ENCODE measurements around the gene PPP6R2.

The PPP6R2 gene

DNA sequence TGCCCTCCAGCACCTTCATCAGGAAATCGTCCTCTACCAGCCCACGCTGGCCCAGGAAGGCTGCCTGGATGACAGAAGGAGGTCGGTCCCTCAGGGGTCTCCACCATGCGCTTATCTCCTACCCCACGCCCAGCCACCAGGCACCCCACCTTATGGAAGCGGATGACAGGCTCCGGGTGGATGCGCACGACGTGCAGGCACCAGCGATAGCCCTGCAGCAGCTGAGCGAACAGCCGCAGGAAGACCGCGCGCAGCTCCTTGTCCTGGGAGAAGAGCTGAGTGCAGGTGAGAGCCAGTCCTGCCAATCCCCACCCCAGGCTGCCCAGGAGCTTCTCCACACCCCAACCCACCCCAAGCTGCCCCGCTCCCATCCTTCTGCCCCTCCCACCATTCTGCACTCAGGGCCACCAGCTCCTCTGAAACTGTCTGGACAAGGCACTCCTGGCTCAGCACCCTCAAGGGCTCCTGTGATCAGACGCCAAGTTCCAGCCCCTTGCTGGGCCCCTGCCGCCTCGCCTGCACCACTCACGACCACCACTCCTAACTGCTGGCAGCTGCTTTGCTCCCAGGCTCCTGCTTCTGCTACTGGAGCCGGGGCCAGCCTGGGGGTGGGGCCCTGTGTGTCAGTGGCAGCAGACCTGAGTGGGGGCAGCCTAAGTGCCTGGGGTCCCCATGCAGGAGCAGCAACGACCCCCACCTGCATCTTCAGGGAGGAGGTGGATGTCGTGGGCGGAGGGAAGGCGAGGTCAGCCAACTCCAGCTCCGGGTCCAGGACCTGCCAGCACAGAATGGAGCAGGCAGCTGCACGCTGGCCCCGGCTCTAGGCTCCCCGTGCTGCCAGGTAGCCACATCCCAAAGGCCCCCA is 122.2 kb downstream of the PPP6R2 start:
- Histone ChIP-seq H3K9ac (ENCODE audit: low read depth in 1 of 2, low read length in 2 of 2) (no peak overlapping the region), H3K27me3 (ENCODE audit: control insufficient read depth in 1 of 2, insufficient read depth in 2 of 2, low read length in 2 of 2) (no peaks in the 10 kb centered on the region), H3K9me3 (ENCODE audit: control insufficient read depth in 1 of 2, low read length in 2 of 2) (no peaks in the 10 kb centered on the region), H3K4me3 (ENCODE audit: low read depth in 1 of 2, low read length in 2 of 2) (no peak overlapping the region), H3K27ac (ENCODE audit: low read depth, low read length) (no peak overlapping the region), H3K4me1 (ENCODE audit: control insufficient read depth in 1 of 2, insufficient read depth in 2 of 2, low read length in 2 of 2) (peaks cover 15 to 18% of the 10 kb centered on the region in 2 donors), H3K36me3 (ENCODE audit: control insufficient read depth in 1 of 2, insufficient read depth in 2 of 2, low read length in 2 of 2) (peaks cover 52 to 76% of the 10 kb centered on the region in 2 donors)

DNA sequence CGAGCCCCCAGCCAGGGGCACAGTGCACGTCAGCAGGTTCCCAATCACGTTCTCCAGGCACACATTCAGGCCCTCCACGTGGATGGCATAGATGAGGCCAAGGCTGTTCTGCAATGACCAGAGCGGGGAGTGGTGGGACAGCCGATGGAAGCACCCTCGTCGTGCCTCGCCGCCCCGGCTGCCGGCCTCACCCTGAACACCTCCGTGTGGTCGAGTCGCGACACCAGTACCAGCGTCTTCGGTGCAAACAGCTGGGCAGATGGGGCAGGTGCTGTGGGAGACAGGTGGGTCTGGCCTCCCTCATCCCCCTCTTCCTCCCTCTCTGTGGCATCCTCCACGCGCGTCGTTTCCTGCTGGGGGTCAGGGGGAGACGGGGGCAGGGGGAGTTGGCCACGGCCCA is 124.2 kb downstream of the PPP6R2 start:
- Histone ChIP-seq H3K4me1 (ENCODE audit: control insufficient read depth in 1 of 2, insufficient read depth in 2 of 2, low read length in 2 of 2) (peaks cover 36 to 38% of the 10 kb centered on the region in 2 donors), H3K4me3 (ENCODE audit: low read depth in 1 of 2, low read length in 2 of 2) (no peak overlapping the region), H3K36me3 (ENCODE audit: control insufficient read depth in 1 of 2, insufficient read depth in 2 of 2, low read length in 2 of 2) (peaks cover 34 to 56% of the 10 kb centered on the region in 2 donors), H3K9ac (ENCODE audit: low read depth in 1 of 2, low read length in 2 of 2) (no peak overlapping the region), H3K9me3 (ENCODE audit: control insufficient read depth in 1 of 2, low read length in 2 of 2) (no peaks in the 10 kb centered on the region), H3K27me3 (ENCODE audit: control insufficient read depth in 1 of 2, insufficient read depth in 2 of 2, low read length in 2 of 2) (no peaks in the 10 kb centered on the region), H3K27ac (ENCODE audit: low read depth, low read length) (no peak overlapping the region)

DNA sequence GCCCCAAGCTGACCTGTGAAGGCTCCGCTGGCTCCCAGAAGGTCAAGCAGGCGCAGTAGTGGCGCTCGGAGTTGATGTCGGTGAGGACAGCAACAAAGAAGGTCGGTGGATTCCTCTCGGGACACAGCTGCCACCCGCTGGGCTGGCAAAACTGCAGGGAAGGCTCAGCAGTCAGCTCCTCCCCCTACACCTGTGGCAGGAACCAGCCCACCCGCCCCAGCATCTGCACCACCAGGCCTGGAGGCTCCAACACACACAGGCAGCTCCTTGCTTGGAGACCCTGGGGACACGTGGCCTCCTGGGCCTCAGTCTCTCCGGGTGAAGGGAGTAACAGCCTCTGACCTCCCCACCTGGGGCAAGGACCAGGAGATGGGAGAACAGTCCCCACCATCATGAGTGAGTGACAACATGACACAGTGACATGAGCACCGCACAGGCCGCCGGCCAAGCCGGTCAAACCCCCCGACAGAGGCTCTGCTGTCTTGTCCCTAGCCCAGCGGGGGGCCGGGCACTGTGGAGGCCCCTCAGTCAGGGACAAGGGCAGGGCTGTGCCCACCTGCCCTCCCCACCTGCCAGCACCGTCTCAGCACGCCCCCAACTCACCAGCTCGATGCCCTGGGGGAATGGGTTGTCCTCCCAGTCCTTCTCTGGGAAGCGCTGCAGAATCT is 124.8 kb downstream of the PPP6R2 start:
- Histone ChIP-seq H3K9ac (ENCODE audit: low read depth in 1 of 2, low read length in 2 of 2) (no peak overlapping the region), H3K9me3 (ENCODE audit: control insufficient read depth in 1 of 2, low read length in 2 of 2) (no peaks in the 10 kb centered on the region), H3K4me1 (ENCODE audit: control insufficient read depth in 1 of 2, insufficient read depth in 2 of 2, low read length in 2 of 2) (peaks cover 41 to 44% of the 10 kb centered on the region in 2 donors), H3K36me3 (ENCODE audit: control insufficient read depth in 1 of 2, insufficient read depth in 2 of 2, low read length in 2 of 2) (peaks cover 31 to 51% of the 10 kb centered on the region in 2 donors), H3K27me3 (ENCODE audit: control insufficient read depth in 1 of 2, insufficient read depth in 2 of 2, low read length in 2 of 2) (no peaks in the 10 kb centered on the region), H3K27ac (ENCODE audit: low read depth, low read length) (no peak overlapping the region), H3K4me3 (ENCODE audit: low read depth in 1 of 2, low read length in 2 of 2) (no peak overlapping the region)

DNA sequence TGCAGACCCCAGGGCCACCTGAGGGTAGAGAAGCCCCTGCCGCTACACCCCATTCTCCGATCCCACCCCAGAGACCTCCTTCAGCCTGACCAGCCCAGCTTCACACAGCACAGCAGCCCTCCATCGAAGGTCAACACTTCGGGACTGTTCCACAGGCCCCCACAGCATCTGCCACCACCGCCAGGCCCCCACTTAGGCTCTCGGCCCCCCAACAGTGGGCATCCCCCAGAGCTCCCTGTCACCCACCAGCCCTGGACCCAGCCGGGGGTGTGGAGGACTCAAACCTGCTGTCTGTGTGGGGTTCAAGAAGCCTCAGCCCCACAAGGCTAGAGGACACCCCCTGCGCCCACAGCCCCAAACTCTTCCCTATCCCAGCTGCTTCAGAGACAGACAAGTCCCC is 125.5 kb downstream of the PPP6R2 start:
- Histone ChIP-seq H3K4me1 (ENCODE audit: control insufficient read depth in 1 of 2, insufficient read depth in 2 of 2, low read length in 2 of 2) (peaks cover 48 to 51% of the 10 kb centered on the region in 2 donors), H3K9me3 (ENCODE audit: control insufficient read depth in 1 of 2, low read length in 2 of 2) (no peaks in the 10 kb centered on the region), H3K4me3 (ENCODE audit: low read depth in 1 of 2, low read length in 2 of 2) (no peak overlapping the region), H3K27me3 (ENCODE audit: control insufficient read depth in 1 of 2, insufficient read depth in 2 of 2, low read length in 2 of 2) (no peaks in the 10 kb centered on the region), H3K9ac (ENCODE audit: low read depth in 1 of 2, low read length in 2 of 2) (peak overlapping the region in 1 of 2 donors; percentile 26), H3K36me3 (ENCODE audit: control insufficient read depth in 1 of 2, insufficient read depth in 2 of 2, low read length in 2 of 2) (peaks cover 26 to 44% of the 10 kb centered on the region in 2 donors), H3K27ac (ENCODE audit: low read depth, low read length) (no peak overlapping the region)

DNA sequence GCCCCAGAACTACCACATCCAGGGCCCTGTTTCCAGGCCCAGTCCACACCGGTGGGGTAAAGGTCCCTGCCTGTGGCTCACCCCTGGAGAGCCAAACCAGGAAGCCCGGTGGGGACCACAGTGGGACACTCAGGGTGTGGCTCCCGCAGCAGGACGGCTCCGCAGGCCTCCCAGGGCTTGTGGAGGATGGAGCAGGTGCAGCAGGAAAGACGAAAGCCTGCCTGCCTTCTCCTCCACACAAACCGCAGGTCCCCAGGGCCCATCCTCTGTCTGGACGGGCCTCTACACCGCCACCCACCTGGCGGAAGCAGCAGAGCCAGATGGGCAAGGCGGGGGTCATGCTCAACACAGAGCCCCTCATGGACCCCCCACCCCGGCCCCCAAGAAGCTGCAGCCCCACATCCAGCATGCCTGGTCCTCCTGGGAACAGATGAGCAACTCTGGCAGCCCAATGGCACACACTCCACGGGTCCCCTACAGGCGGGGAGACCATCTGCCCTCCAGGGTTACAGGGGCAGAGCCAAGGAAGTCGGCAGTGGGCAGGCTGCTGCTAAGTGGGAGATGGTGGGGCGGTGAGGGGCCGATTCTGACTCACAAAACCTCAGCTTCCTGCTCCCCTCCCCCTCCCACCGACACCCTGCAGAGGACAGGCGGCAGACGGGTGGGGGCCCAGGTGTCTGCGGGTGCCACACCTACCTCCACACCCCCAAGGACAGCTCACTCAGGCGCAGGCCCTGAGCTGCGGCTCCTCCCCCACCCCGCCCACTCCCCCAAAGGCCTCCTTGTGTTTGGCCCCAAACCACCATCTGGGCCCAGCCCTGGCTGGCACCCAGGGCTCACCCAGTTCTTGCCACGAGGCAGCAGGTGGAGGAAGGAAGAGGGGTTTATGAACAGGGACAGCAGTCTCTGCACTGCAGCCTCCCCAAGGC is 126.5 kb downstream of the PPP6R2 start:
- H3K27me3 ChIP-seq (ENCODE audit: control insufficient read depth in 1 of 2, insufficient read depth in 2 of 2, low read length in 2 of 2), result no peaks in the 10 kb centered on the region
- no peaks in the 10 kb centered on the region for H3K9me3 ChIP-seq (ENCODE audit: control insufficient read depth in 1 of 2, low read length in 2 of 2)
- H3K27ac ChIP-seq (ENCODE audit: low read depth, low read length), result peak overlapping the region; percentile 66
- H3K9ac ChIP-seq (ENCODE audit: low read depth in 1 of 2, low read length in 2 of 2), result peak overlapping the region; percentile 45 to 64
- peak overlapping the region; percentile 45 to 55 for H3K4me3 ChIP-seq (ENCODE audit: low read depth in 1 of 2, low read length in 2 of 2)
- H3K4me1 ChIP-seq (ENCODE audit: control insufficient read depth in 1 of 2, insufficient read depth in 2 of 2, low read length in 2 of 2), result peaks cover 53 to 56% of the 10 kb centered on the region in 2 donors
- H3K36me3 ChIP-seq (ENCODE audit: control insufficient read depth in 1 of 2, insufficient read depth in 2 of 2, low read length in 2 of 2), result peaks cover 21 to 33% of the 10 kb centered on the region in 2 donors

DNA sequence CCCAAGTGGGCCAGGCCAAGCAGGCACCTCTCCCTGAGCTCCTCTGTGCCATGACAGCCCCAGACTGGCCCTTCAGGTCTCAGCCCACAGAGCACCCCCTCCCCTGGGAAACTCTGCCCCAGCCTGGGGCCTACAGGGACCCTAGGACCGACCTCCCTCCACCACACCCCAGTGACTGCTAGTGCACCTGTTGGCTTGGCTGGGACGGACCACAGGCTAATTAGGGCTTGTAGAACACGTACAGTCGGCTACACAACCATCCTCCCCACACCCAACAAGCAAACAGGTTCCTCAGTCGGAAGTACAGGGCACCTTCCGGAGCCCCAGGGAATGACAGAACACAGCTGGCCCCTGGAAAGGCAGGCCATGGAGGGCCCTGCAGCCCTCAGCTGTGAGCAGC is 127.4 kb downstream of the PPP6R2 start:
- Histone ChIP-seq H3K9me3 (ENCODE audit: control insufficient read depth in 1 of 2, low read length in 2 of 2) (no peaks in the 10 kb centered on the region), H3K27me3 (ENCODE audit: control insufficient read depth in 1 of 2, insufficient read depth in 2 of 2, low read length in 2 of 2) (no peaks in the 10 kb centered on the region), H3K9ac (ENCODE audit: low read depth in 1 of 2, low read length in 2 of 2) (peak overlapping the region; percentile 45 to 64), H3K36me3 (ENCODE audit: control insufficient read depth in 1 of 2, insufficient read depth in 2 of 2, low read length in 2 of 2) (peaks cover 18 to 25% of the 10 kb centered on the region in 2 donors), H3K4me1 (ENCODE audit: control insufficient read depth in 1 of 2, insufficient read depth in 2 of 2, low read length in 2 of 2) (peaks cover 53 to 59% of the 10 kb centered on the region in 2 donors), H3K4me3 (ENCODE audit: low read depth in 1 of 2, low read length in 2 of 2) (peak overlapping the region; percentile 45 to 50), H3K27ac (ENCODE audit: low read depth, low read length) (peak overlapping the region; percentile 42)

DNA sequence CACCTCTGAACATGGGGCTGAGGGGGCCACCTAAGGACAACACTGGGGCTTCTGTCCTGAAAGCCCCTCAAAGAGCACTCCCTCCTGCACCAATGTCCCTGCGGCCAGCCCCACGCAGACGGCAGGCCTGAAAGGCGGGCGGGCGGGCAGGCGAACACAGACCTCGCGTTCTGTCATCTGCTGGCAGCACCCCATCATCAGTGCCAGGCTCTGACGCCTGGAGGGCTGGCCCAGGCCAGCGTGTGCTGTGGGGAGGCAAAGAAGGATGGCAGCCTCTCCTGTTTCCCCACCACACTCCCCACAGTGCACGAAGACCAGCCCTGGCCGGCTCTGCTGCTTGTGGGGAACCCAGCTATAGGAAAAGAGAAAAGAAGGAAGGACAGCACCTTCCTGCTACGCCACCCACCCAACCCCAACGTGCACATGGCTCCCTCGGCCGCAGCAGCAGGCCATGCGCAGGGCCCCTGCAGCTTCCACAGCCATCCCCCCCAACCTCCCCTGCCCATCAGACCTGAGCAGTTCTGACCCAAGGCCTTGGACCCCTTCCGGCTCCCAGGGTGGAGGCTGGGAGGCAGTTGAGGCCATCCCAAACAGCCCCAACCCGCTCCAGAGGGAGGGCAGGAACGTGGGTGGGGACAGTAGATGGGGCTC is 128.2 kb downstream of the PPP6R2 start:
- Histone ChIP-seq H3K36me3 (ENCODE audit: control insufficient read depth in 1 of 2, insufficient read depth in 2 of 2, low read length in 2 of 2) (peaks cover 11 to 17% of the 10 kb centered on the region in 2 donors), H3K9ac (ENCODE audit: low read depth in 1 of 2, low read length in 2 of 2) (peak overlapping the region in 1 of 2 donors; percentile 64), H3K9me3 (ENCODE audit: control insufficient read depth in 1 of 2, low read length in 2 of 2) (no peaks in the 10 kb centered on the region), H3K27ac (ENCODE audit: low read depth, low read length) (no peak overlapping the region), H3K4me3 (ENCODE audit: low read depth in 1 of 2, low read length in 2 of 2) (peak overlapping the region; percentile 45 to 50), H3K4me1 (ENCODE audit: control insufficient read depth in 1 of 2, insufficient read depth in 2 of 2, low read length in 2 of 2) (peaks cover 53 to 61% of the 10 kb centered on the region in 2 donors), H3K27me3 (ENCODE audit: control insufficient read depth in 1 of 2, insufficient read depth in 2 of 2, low read length in 2 of 2) (no peaks in the 10 kb centered on the region)

DNA sequence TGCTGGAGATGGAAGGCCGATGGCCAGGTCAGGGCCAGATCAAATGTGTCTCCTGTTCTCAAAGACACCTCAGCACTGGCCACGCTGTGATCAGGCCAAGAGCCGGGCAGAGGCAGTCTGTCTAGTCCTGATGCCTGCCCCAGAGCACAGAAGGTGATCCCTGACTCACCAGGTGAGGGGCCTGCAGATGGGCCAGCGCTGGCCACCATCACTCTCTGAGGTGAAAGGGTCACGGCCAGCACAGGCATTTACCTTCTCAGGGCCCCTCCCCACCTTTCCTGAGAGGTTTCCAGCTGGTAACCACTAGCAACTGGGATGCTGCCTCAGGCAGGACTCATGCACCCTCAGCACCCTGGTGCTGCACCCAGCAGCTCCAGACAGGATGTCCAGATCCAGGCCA is 128.8 kb downstream of the PPP6R2 start:
- Histone ChIP-seq H3K9ac (ENCODE audit: low read depth in 1 of 2, low read length in 2 of 2) (no peak overlapping the region), H3K4me1 (ENCODE audit: control insufficient read depth in 1 of 2, insufficient read depth in 2 of 2, low read length in 2 of 2) (peaks cover 53 to 61% of the 10 kb centered on the region in 2 donors), H3K27ac (ENCODE audit: low read depth, low read length) (no peak overlapping the region), H3K27me3 (ENCODE audit: control insufficient read depth in 1 of 2, insufficient read depth in 2 of 2, low read length in 2 of 2) (no peaks in the 10 kb centered on the region), H3K9me3 (ENCODE audit: control insufficient read depth in 1 of 2, low read length in 2 of 2) (no peaks in the 10 kb centered on the region), H3K36me3 (ENCODE audit: control insufficient read depth in 1 of 2, insufficient read depth in 2 of 2, low read length in 2 of 2) (peaks cover 5 to 10% of the 10 kb centered on the region in 2 donors), H3K4me3 (ENCODE audit: low read depth in 1 of 2, low read length in 2 of 2) (no peak overlapping the region)

DNA sequence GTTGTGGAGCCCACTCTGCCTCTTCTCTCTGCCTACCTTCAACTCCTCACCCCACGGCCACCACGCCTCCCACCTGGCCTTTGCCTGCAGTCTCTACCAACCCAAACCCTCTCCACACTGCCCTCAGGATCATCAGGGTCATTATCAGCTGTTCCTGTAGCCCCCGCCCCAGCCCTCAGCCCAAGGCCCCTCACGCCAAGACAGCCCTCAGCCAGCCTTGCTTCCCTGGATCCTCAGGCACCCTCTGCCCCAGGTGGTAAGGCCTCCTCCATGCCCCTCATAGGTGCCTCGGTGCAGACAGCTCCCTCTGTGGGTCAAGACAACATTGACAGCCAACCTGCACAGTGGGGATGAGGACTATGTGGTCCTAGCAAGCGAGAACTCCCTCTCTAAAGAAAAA is 130.0 kb downstream of the PPP6R2 start:
- Histone ChIP-seq H3K27ac (ENCODE audit: low read depth, low read length) (no peak overlapping the region), H3K9me3 (ENCODE audit: control insufficient read depth in 1 of 2, low read length in 2 of 2) (no peaks in the 10 kb centered on the region), H3K4me3 (ENCODE audit: low read depth in 1 of 2, low read length in 2 of 2) (peak overlapping the region; percentile 79 to 83), H3K4me1 (ENCODE audit: control insufficient read depth in 1 of 2, insufficient read depth in 2 of 2, low read length in 2 of 2) (peaks cover 53 to 61% of the 10 kb centered on the region in 2 donors), H3K36me3 (ENCODE audit: control insufficient read depth in 1 of 2, insufficient read depth in 2 of 2, low read length in 2 of 2) (peaks cover 0 to under 1% of the 10 kb centered on the region in 2 donors), H3K27me3 (ENCODE audit: control insufficient read depth in 1 of 2, insufficient read depth in 2 of 2, low read length in 2 of 2) (no peaks in the 10 kb centered on the region), H3K9ac (ENCODE audit: low read depth in 1 of 2, low read length in 2 of 2) (peak overlapping the region; percentile 73 to 87)
